HAP-1 (cell line): ENCODE results near the gene LPCAT2.

Source experiments
- DNase-seq, 2 experiments: peaks; one replicate each; pipeline ENCODE4 v3.0.0-alpha.2; 2016 to 2020; ENCODE audit warnings: low spot score in 2 of 2
- H3K27me3 ChIP-seq: fragments of 250-450 bp; sonication (Bioruptor Pico); 2 replicates; pipeline ENCODE4 v1.5.1; 2020; ENCODE audit warnings: low read depth, mild to moderate bottlenecking, moderate library complexity
- H3K36me3 ChIP-seq: fragments of 250-450 bp; sonication (Bioruptor Pico); replicated peaks from 2 replicates; pipeline ENCODE4 v1.5.1; 2020; ENCODE audit warnings: mild to moderate bottlenecking
- H3K4me1 ChIP-seq: fragments of 250-450 bp; sonication (Bioruptor Pico); 2 replicates; pipeline ENCODE4 v1.5.1; 2020; ENCODE audit warnings: mild to moderate bottlenecking
- H3K4me3 ChIP-seq: fragments of 250-450 bp; sonication (Bioruptor Pico); 2 replicates; pipeline ENCODE4 v1.5.1; 2020; ENCODE audit warnings: mild to moderate bottlenecking, moderate library complexity
- H3K9me3 ChIP-seq: fragments of 250-450 bp; sonication (Bioruptor Pico); 2 replicates; pipeline ENCODE4 v1.5.1; 2020; ENCODE audit warnings: mild to moderate bottlenecking, moderate library complexity
- in situ Hi-C: fragments of 300-500 bp; cut with MboI; formaldehyde crosslinking; loops from 3 replicates; pipeline ENCODE4 v1.14.3; 2020; ENCODE audit warnings: low sequenced_read_pairs, inconsistent platforms, mixed read lengths

LPCAT2 gene

DNA sequence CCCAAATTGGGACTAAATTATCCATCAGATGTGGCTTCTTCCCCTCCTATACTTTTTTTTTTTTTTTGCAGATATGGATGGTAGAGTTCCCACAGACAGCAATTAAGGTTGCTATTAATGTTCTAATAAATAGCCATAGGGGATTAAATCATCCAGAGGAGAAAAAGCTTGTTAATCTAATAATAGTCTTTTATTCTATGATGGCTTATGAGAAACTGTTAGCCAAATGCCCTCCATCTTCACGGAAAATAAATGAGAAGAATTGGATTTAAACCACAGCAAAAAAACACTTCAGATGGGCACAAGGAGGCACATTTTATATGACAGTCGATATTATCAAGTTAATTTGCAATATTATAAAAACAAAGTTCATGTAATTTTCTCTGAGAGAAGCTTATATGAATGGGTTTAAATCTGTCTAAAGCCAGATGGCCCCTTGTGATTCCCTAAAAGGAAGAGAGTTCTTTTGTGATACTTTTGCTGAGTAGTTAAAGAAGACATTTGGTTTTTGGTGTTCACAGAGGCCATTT is 52.5 kb downstream of the LPCAT2 start:
- in situ Hi-C loops = no loop called here
- Histone ChIP-seq H3K36me3 (no peaks in the 10 kb centered on the region), H3K4me1 (no peaks in the 10 kb centered on the region), H3K27me3 (no peaks in the 10 kb centered on the region), H3K4me3 (no peak overlapping the region), H3K9me3 (no peaks in the 10 kb centered on the region)
- DNase-seq = no peak

GRCh38 chr16:55562936-55563335 is 54.1 kb downstream of the LPCAT2 start:
- H3K4me3 ChIP-seq = no peak overlapping the region
- in situ Hi-C loops = no loop called here
- H3K36me3 ChIP-seq = no peaks in the 10 kb centered on the region
- no peaks in the 10 kb centered on the region for H3K9me3 ChIP-seq
- DNase-seq = no peak
- H3K4me1 ChIP-seq = no peaks in the 10 kb centered on the region
- H3K27me3 ChIP-seq = no peaks in the 10 kb centered on the region

GRCh38 chr16:55563797-55564196 is 54.9 kb downstream of the LPCAT2 start:
- H3K4me1 ChIP-seq = no peaks in the 10 kb centered on the region
- H3K27me3 ChIP-seq = no peaks in the 10 kb centered on the region
- H3K9me3 ChIP-seq = no peaks in the 10 kb centered on the region
- in situ Hi-C loops = no loop called here
- H3K36me3 ChIP-seq = no peaks in the 10 kb centered on the region
- no peak for DNase-seq
- no peak overlapping the region for H3K4me3 ChIP-seq

DNA sequence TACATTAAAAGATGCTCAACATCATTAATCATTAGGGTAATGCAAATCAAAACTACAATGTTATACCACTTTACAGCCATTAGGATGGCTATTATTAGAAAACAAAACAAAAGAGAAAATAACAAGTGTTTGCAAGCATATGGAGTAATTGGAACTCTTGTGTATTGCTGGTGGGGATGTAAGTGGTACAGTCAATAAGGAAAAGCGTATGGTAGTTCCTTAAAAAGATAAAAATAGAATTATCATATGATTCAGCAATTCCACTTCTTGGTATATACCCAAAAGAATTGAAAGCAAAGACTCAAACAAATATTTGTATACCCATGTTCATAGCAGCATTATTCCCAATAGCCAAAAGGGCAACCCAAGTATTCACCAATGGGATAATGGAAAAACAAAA is 56.2 kb downstream of the LPCAT2 start:
- in situ Hi-C loops = no loop called here
- H3K27me3 ChIP-seq = no peaks in the 10 kb centered on the region
- DNase-seq = no peak
- no peaks in the 10 kb centered on the region for H3K4me1 ChIP-seq
- H3K36me3 ChIP-seq = no peaks in the 10 kb centered on the region
- H3K4me3 ChIP-seq = no peak overlapping the region
- no peaks in the 10 kb centered on the region for H3K9me3 ChIP-seq

DNA sequence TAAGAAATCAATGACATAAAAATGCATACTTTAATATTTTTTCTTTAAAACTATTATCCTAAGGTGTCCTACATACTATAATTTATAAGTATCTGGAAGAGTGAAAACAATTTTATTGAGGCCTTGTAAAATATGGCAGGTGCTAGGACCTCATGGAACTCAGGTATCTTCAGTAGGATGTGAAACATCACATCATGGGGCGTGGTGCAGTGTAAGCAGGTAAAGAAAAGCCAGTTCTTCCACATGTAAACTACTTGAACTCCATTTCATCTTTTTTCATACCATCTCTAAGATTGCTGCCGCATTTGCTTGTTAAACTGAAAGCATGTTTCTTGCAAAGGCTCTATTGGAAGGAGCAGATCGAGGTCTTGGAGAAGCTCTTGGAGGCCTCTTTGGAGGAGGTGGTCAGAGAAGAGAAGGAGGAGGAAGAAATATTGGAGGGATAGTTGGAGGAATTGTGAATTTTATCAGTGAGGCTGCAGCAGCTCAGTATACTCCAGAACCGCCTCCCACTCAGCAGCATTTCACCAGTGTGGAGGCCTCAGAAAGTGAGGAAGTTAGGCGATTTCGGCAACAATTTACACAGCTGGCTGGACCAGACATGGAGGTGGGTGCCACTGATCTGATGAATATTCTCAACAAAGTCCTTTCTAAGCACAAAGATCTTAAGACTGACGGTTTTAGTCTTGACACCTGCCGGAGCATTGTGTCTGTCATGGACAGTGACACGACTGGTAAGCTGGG is 57.7 kb downstream of the LPCAT2 start, which contains the start of gene CAPNS2:
Gene CAPNS2, plus strand, starts transcription at position 253 of the 744 bp plus-strand sequence. Its CDS starts 73 bp downstream, at position 326.
- H3K4me3 ChIP-seq = no peak within 1 kb of the TSS
- no peaks in the 10 kb centered on the region for H3K27me3 ChIP-seq
- no peaks in the 10 kb centered on the region for H3K9me3 ChIP-seq
- no peaks in the 10 kb centered on the region for H3K36me3 ChIP-seq
- no peak for DNase-seq
- H3K4me1 ChIP-seq = no peaks in the 10 kb centered on the region
- in situ Hi-C loops = no loop called here

DNA sequence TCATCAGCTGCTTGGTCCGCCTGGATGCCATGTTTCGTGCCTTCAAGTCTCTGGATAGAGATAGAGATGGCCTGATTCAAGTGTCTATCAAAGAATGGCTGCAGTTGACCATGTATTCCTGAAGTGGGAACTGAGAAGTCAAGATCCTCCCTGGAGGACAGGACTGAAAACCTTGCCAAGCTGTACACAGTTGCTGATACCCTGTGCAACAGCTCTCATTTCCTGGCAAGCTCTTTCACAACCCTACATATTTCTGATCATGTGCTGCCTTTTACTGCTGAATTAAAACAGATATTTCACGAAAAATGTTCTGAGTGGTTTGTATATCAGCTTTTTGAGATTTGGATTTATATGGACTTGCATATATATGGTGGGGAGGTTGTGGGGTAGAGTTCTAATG is 58.5 kb downstream of the LPCAT2 start:
- Histone ChIP-seq H3K4me1 (no peaks in the 10 kb centered on the region), H3K4me3 (no peak overlapping the region), H3K36me3 (no peaks in the 10 kb centered on the region), H3K9me3 (no peaks in the 10 kb centered on the region), H3K27me3 (no peaks in the 10 kb centered on the region)
- DNase-seq = no peak
- in situ Hi-C loops = no loop called here

DNA sequence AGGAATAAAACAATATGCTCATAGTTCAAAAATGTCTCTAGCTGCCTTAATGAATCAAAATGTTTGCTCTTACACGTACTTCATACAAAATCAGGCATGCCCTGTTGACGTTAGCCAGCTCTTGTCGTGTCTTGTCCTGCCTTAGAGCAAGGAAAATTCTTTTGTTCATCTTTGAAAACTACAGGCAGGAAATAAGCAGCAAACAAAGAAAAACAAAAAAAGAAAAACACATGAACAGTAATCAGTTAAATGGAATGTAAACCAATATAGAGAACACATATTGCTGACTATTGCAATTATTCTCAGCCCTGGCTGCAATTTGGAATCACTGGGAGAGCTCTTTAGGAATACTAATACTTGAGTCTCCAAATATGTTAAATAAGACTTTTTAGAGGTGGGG is 59.3 kb downstream of the LPCAT2 start:
- no peak for DNase-seq
- H3K27me3 ChIP-seq = no peaks in the 10 kb centered on the region
- no peaks in the 10 kb centered on the region for H3K9me3 ChIP-seq
- H3K4me1 ChIP-seq = no peaks in the 10 kb centered on the region
- no peak overlapping the region for H3K4me3 ChIP-seq
- in situ Hi-C loops = no loop called here
- H3K36me3 ChIP-seq = no peaks in the 10 kb centered on the region

- no peak for DNase-seq
- no peaks in the 10 kb centered on the region for H3K9me3 ChIP-seq
- no peaks in the 10 kb centered on the region for H3K36me3 ChIP-seq
- H3K27me3 ChIP-seq = no peaks in the 10 kb centered on the region
- H3K4me3 ChIP-seq = no peak overlapping the region
- no peaks in the 10 kb centered on the region for H3K4me1 ChIP-seq
- in situ Hi-C loops = no loop called here
Observed at GRCh38 chr16:55569025-55569424, 60.2 kb downstream of the LPCAT2 start.

- H3K9me3 ChIP-seq = no peaks in the 10 kb centered on the region
- H3K27me3 ChIP-seq = no peaks in the 10 kb centered on the region
- no peaks in the 10 kb centered on the region for H3K36me3 ChIP-seq
- DNase-seq = no peak
- H3K4me1 ChIP-seq = no peaks in the 10 kb centered on the region
- in situ Hi-C loops = no loop called here
- H3K4me3 ChIP-seq = no peak overlapping the region
Observed at GRCh38 chr16:55570159-55570558, 61.3 kb downstream of the LPCAT2 start.

GRCh38 chr16:55571191-55571897 is 62.5 kb downstream of the LPCAT2 start:
- no peak for DNase-seq
- in situ Hi-C loops = no loop called here

GRCh38 chr16:55572439-55572838 is 63.6 kb downstream of the LPCAT2 start:
- DNase-seq = no peak
- no peaks in the 10 kb centered on the region for H3K27me3 ChIP-seq
- no peak overlapping the region for H3K4me3 ChIP-seq
- in situ Hi-C loops = no loop called here
- H3K9me3 ChIP-seq = no peaks in the 10 kb centered on the region
- H3K36me3 ChIP-seq = no peaks in the 10 kb centered on the region
- no peaks in the 10 kb centered on the region for H3K4me1 ChIP-seq

More at GRCh38 chr16:55571191-55571897, 62.5 kb downstream of the LPCAT2 start:
- Histone ChIP-seq H3K9me3 (no peaks in the 10 kb centered on the region), H3K4me3 (no peak overlapping the region), H3K4me1 (no peaks in the 10 kb centered on the region), H3K27me3 (no peaks in the 10 kb centered on the region), H3K36me3 (no peaks in the 10 kb centered on the region)

DNA sequence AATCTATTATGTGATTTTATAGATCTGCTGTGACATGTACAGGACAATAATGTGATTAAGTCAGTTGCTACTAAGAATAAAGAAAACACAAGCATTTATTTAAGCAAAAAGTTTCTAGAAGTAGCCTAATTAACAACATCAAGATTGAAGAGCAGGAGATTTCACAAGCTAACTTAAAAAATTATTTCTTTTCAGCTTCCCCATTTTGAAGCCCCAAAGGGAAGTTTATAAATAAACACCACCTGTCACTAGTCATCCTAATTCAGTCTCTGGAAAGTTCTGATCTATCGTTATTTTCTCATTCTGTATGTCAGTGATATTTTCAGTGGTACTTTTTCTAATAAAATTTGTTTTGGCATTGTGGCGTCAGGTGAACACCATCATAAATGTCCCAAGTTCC is 65.9 kb downstream of the LPCAT2 start:
- Histone ChIP-seq H3K4me1 (no peaks in the 10 kb centered on the region), H3K4me3 (no peak overlapping the region), H3K36me3 (peaks cover 2% of the 10 kb centered on the region; the same call in 1 of the 2 replicates), H3K27me3 (no peaks in the 10 kb centered on the region), H3K9me3 (no peaks in the 10 kb centered on the region)
- in situ Hi-C loops = no loop called here
- DNase-seq = no peak

DNA sequence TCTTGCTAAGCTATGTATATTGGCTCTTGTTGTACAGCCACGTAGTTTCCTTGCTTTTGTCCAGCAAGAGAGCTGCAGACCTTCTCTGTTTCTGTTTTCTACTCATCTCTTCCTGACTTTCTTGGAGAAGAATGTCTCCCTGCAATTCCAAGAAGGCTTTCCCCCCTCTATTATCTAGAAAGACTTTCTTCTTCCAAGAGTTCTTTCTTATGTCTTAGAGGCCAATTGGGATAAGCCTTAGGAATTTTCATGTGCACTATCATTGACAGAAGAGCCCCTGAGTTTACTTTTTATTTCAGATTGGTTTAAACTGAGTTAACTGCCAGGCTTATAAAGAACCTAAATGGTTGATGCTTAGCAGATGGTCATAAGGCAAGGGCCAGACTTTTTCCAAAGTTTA is 66.6 kb downstream of the LPCAT2 start:
- H3K27me3 ChIP-seq = no peaks in the 10 kb centered on the region
- no peak overlapping the region for H3K4me3 ChIP-seq
- in situ Hi-C loops = no loop called here
- no peak for DNase-seq
- no peaks in the 10 kb centered on the region for H3K9me3 ChIP-seq
- peaks cover 2% of the 10 kb centered on the region; the same call in 1 of the 2 replicates for H3K36me3 ChIP-seq
- no peaks in the 10 kb centered on the region for H3K4me1 ChIP-seq

- in situ Hi-C loops = no loop called here
- H3K9me3 ChIP-seq = no peaks in the 10 kb centered on the region
- DNase-seq = no peak
- H3K4me3 ChIP-seq = no peak overlapping the region
- no peaks in the 10 kb centered on the region for H3K27me3 ChIP-seq
- H3K36me3 ChIP-seq = peaks cover 2% of the 10 kb centered on the region; the same call in 1 of the 2 replicates
- no peaks in the 10 kb centered on the region for H3K4me1 ChIP-seq
Observed at GRCh38 chr16:55576384-55576783, 67.5 kb downstream of the LPCAT2 start.
